Osteoblast (primary cell): ENCODE results near the gene NANOS1. TPM values are rescaled to one million over a fixed set of nuclear protein-coding genes. Genes with fewer than 3 reads are reported as not detected.

ENCODE experiments used
- DNase-seq: peaks from one replicate; pipeline ENCODE4 v3.0.0; 2011; ENCODE audit warnings: low spot score, mixed read lengths; ENCODE audit not compliant: insufficient read length; ENCODE audit errors: missing footprints
- H2AFZ ChIP-seq: 2 replicates; pipeline ENCODE4 v1.6.0; 2011; ENCODE audit warnings: mild to moderate bottlenecking, low read length
- H3K27ac ChIP-seq: 2 replicates; pipeline ENCODE4 v1.5.1; 2011; ENCODE audit warnings: mild to moderate bottlenecking, low read depth, low read length, moderate library complexity
- H3K27me3 ChIP-seq: 2 replicates; pipeline ENCODE4 v1.6.0; 2012; ENCODE audit warnings: mild to moderate bottlenecking, control low read depth, inconsistent platforms, low read length, moderate library complexity; ENCODE audit not compliant: insufficient read depth
- H3K36me3 ChIP-seq: 2 replicates; pipeline ENCODE4 v1.5.1; 2011; ENCODE audit warnings: mild to moderate bottlenecking, low read length, control low read depth, moderate library complexity; ENCODE audit not compliant: insufficient read depth
- H3K4me1 ChIP-seq: 2 replicates; pipeline ENCODE4 v1.5.1; 2011; ENCODE audit warnings: mild to moderate bottlenecking, low read length, control low read depth, moderate library complexity; ENCODE audit not compliant: insufficient read depth
- H3K4me2 ChIP-seq: 2 replicates; pipeline ENCODE4 v1.6.0; 2011; ENCODE audit warnings: mild to moderate bottlenecking, low read length; ENCODE audit not compliant: insufficient read depth
- H3K4me3 ChIP-seq: fragments of 200-600 bp; sonication (generic); 3 replicates; pipeline ENCODE4 v1.5.1; 2012; ENCODE audit warnings: mild to moderate bottlenecking, low read length, inconsistent platforms; ENCODE audit not compliant: insufficient read depth
- H3K79me2 ChIP-seq: 2 replicates; pipeline ENCODE4 v1.6.0; 2012; ENCODE audit warnings: mild to moderate bottlenecking, low read length, control low read depth, inconsistent platforms; ENCODE audit not compliant: insufficient read depth
- H3K9me3 ChIP-seq: 2 replicates; pipeline ENCODE4 v1.5.1; 2011; ENCODE audit warnings: low read depth, low read length, control low read depth
- H4K20me1 ChIP-seq: 2 replicates; pipeline ENCODE4 v1.6.0; 2012; ENCODE audit warnings: mild to moderate bottlenecking, low read length, control low read depth; ENCODE audit not compliant: insufficient read depth
- total RNA-seq: library from RNA; depleted of rRNA; stranded (reverse); fragments of >200 nt; gene quantifications from 2 replicates; pipeline ENCODE4 v1.2.3, GENCODE V29; 2012
- TF ChIP-seq, protein P1 (sequence below): IDR thresholded peaks from 2 replicates; pipeline ENCODE4 v1.5.1; 2011; ENCODE audit warnings: mild to moderate bottlenecking, low read depth, low read length, moderate library complexity; ENCODE audit errors: extremely low read depth

NANOS1 gene
- total RNA-seq, 1 donor, result 1.1 TPM

GRCh38 chr10:119049361-119049760 lies 19.8 kb downstream of the NANOS1 start:
- TF ChIP-seq, protein P1, sequence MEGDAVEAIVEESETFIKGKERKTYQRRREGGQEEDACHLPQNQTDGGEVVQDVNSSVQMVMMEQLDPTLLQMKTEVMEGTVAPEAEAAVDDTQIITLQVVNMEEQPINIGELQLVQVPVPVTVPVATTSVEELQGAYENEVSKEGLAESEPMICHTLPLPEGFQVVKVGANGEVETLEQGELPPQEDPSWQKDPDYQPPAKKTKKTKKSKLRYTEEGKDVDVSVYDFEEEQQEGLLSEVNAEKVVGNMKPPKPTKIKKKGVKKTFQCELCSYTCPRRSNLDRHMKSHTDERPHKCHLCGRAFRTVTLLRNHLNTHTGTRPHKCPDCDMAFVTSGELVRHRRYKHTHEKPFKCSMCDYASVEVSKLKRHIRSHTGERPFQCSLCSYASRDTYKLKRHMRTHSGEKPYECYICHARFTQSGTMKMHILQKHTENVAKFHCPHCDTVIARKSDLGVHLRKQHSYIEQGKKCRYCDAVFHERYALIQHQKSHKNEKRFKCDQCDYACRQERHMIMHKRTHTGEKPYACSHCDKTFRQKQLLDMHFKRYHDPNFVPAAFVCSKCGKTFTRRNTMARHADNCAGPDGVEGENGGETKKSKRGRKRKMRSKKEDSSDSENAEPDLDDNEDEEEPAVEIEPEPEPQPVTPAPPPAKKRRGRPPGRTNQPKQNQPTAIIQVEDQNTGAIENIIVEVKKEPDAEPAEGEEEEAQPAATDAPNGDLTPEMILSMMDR, result no peak
- Histone ChIP-seq H3K79me2 (peaks cover 94% of the 10 kb centered on the region), H3K4me3 (no peak overlapping the region), H3K4me2 (no peak overlapping the region), H3K27me3 (no peaks in the 10 kb centered on the region), H4K20me1 (peaks cover 53% of the 10 kb centered on the region), H2AFZ (no peak overlapping the region), H3K4me1 (no peaks in the 10 kb centered on the region), H3K27ac (no peak overlapping the region), H3K36me3 (peaks cover 91% of the 10 kb centered on the region), H3K9me3 (no peaks in the 10 kb centered on the region)
- DNase-seq, result no peak

DNA sequence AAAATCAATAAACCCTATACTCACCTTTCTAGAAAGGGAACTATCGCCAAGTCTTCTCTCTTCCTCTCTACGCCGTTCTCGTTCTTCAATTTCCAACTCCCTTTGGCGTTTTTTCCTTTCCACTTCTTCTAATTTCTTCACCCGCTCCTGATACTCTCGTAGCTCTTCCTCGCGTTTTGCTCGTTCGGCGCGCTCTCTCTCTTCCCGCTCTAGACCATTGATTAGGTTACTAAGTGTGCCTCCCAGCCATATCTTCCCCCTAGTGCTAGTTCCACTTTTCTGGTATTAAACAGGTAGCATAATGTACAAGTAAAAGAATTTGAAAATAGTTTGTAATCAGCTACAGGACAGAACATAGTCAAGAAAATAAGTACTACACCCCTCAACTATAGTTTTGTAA lies 20.3 kb downstream of the NANOS1 start:
- H2AFZ ChIP-seq, result no peak overlapping the region
- no peak overlapping the region for H3K4me2 ChIP-seq
- H3K4me3 ChIP-seq, result no peak overlapping the region
- H4K20me1 ChIP-seq, result peaks cover 55% of the 10 kb centered on the region
- no peaks in the 10 kb centered on the region for H3K9me3 ChIP-seq
- H3K4me1 ChIP-seq, result no peaks in the 10 kb centered on the region
- H3K27me3 ChIP-seq, result no peaks in the 10 kb centered on the region
- TF ChIP-seq, protein P1, result no peak
- H3K36me3 ChIP-seq, result peaks cover 90% of the 10 kb centered on the region
- no peak overlapping the region for H3K27ac ChIP-seq
- H3K79me2 ChIP-seq, result peaks cover 96% of the 10 kb centered on the region
- DNase-seq, result no peak

DNA sequence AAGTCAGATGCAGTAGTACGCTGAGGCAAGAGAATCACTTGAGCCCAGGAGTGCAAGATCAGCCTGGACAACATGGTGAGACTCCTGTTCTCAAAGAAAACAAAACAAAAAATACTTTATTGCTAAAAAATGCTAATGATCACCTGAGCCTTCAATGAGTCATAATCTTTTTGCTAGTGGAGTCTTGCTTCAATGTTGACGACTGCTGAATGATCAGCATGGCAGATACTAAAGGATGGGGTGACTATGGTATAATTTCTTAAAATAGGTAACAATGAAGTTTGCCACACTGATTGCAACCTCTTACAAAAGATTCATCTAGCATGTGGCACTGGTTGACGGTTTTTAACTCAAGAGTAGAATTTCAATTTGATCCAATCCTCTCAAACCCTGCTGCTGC lies 22.3 kb downstream of the NANOS1 start:
- H4K20me1 ChIP-seq, result peaks cover 56% of the 10 kb centered on the region
- H3K27ac ChIP-seq, result no peak overlapping the region
- TF ChIP-seq, protein P1, result no peak
- H2AFZ ChIP-seq, result no peak overlapping the region
- H3K4me1 ChIP-seq, result no peaks in the 10 kb centered on the region
- DNase-seq, result no peak
- no peak overlapping the region for H3K4me2 ChIP-seq
- peaks cover 93% of the 10 kb centered on the region for H3K36me3 ChIP-seq
- H3K9me3 ChIP-seq, result no peaks in the 10 kb centered on the region
- no peaks in the 10 kb centered on the region for H3K27me3 ChIP-seq
- H3K4me3 ChIP-seq, result no peak overlapping the region
- H3K79me2 ChIP-seq, result peaks cover 91% of the 10 kb centered on the region

DNA sequence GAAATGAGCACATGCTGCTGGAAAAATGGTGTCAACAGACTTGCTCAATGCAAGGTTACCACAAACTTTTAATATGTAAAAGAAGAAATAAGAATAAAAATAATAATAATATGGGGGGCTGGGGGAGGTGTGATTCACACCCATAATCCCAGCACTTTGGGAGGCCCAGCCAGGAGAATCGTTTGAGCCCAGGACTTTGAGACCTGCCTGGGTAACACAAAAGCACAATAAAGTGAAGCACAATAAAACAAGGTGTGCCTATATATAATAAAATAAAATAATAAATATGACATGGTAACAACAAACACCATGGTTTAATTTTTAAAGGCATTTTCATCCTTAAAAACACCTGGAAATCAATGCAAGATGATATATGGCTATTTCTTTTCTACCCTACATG lies 26.0 kb downstream of the NANOS1 start:
- Histone ChIP-seq H3K4me1 (no peaks in the 10 kb centered on the region), H2AFZ (no peak overlapping the region), H3K4me3 (no peak overlapping the region), H3K36me3 (peaks cover 91% of the 10 kb centered on the region), H3K9me3 (no peaks in the 10 kb centered on the region), H3K4me2 (no peak overlapping the region), H4K20me1 (peaks cover 38% of the 10 kb centered on the region), H3K27me3 (no peaks in the 10 kb centered on the region), H3K79me2 (peaks cover 90% of the 10 kb centered on the region), H3K27ac (no peak overlapping the region)
- DNase-seq, result no peak
- TF ChIP-seq, protein P1, result no peak
